K562 (cell line): ENCODE results near the gene ARHGAP9. TPM values are rescaled to one million over a fixed set of nuclear protein-coding genes. Genes with fewer than 3 reads are reported as not detected.

ENCODE experiments used
- CEBPB ChIP-seq: fragments of 450-650 bp; IDR thresholded peaks from 2 replicates; pipeline ENCODE4 v1.6.1; 2016; ENCODE audit warnings: missing genetic modification characterization, missing compliant biosample characterization
- FOXA3 ChIP-seq, 2 experiments: fragments of 450-650 bp in 1 of 2; sonication (generic) in 1 of 2; formaldehyde crosslinking; IDR thresholded peaks in 1 of 2; conservative IDR thresholded peaks in 1 of 2; 2 replicates each; pipeline versions ENCODE4 v1.4.0 to v1.8.0; 2020 to 2022; ENCODE audit warnings: mild to moderate bottlenecking in 2 of 2, missing genetic modification reagents in 1 of 2
- HNRNPLL ChIP-seq: fragments of 200-400 bp; formaldehyde crosslinking; IDR thresholded peaks from 2 replicates; pipeline ENCODE4 v1.6.1; 2017; ENCODE audit warnings: low read length, low read depth, mild to moderate bottlenecking; ENCODE audit not compliant: poor library complexity, severe bottlenecking
- MAFG ChIP-seq: fragments of 450-650 bp; conservative IDR thresholded peaks from 2 replicates; pipeline ENCODE4 v1.6.1; 2016; ENCODE audit warnings: missing genetic modification characterization, missing compliant biosample characterization
- MCM7 ChIP-seq, 2 experiments: fragments of 450-650 bp; IDR thresholded peaks; 2 replicates each; pipeline ENCODE4 v1.6.1; 2016 to 2018
- ZNF354B ChIP-seq: fragments of 250-450 bp; sonication (Bioruptor Pico); IDR thresholded peaks from 2 replicates; pipeline ENCODE4 v1.4.0; 2020
- polyA plus RNA-seq, 8 experiments: library from polyadenylated mRNA; depleted of rRNA in 4 of 8; stranded (reverse) in 5 of 8; unstranded in 3 of 8; fragments of >200 nt; fragmentation: Nextera tagmentation in 2 of 8; fragmentation: Illumina TruSeq in 1 of 8; extraction: Ambion mirVana in 2 of 8; extraction: Trizol in 1 of 8; gene quantifications; 2 replicates each; pipeline versions ENCODE4 v1.2.1 to v1.2.3, GENCODE V29; 2011 to 2014; ENCODE audit warnings: inconsistent platforms in 1 of 8, missing spikeins in 1 of 8
- total RNA-seq, 7 experiments: library from RNA; depleted of rRNA in 6 of 7; stranded (reverse); fragments of >200 nt in 6 of 7; fragmentation: Illumina TruSeq in 2 of 7; extraction: Trizol in 2 of 7; gene quantifications; 2 replicates each; pipeline versions ENCODE4 v1.2.1 to v1.2.3, GENCODE V29; 2011 to 2021; ENCODE audit warnings: low replicate concordance in 1 of 7
- TF ChIP-seq, protein P1 (sequence below): sonication (generic); formaldehyde crosslinking; IDR thresholded peaks from 2 replicates; pipeline ENCODE4 v1.8.0; 2023; ENCODE audit warnings: mild to moderate bottlenecking, missing genetic modification reagents
- TF ChIP-seq, protein P2 (sequence below): sonication (generic); formaldehyde crosslinking; IDR thresholded peaks from 2 replicates; pipeline ENCODE4 v1.8.1; 2023; ENCODE audit warnings: mild to moderate bottlenecking, missing genetic modification reagents

The ARHGAP9 gene
- total and polyA plus RNA-seq, 9 of the 15 experiments (the other 6 are each of a cell fraction or from before 2014, with no cell fraction given), result 1.5 to 10.2 (median 5.1) TPM

DNA sequence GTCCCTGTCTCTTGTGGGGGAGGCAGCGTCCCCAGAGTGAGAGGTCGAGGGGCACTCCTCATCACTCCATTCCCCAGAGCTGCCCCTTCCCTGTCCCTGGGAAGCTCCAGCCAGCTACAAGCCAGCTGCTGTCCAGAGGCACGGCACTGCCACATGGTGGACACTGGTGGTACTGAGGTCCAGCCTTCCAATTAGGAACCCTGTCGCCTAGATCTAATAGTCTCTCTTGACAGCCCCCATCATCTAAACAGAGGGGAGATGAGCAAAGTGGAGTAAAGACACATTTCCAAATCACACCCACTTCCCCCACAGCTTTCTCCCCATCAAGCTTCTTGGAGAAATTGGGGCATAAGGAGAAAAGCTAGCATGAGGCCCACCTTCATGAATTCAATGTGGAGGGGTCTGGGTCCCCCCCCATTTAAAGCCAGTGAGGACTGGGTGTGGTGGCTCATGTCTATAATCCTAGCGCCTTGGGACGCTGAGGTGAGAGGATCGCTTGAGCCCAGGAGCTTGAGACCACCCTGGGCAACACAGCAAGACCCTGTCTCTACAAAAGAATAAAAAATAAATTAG, 26.6 kb downstream of the ARHGAP9 start (continued):
- TF ChIP-seq, protein P1, sequence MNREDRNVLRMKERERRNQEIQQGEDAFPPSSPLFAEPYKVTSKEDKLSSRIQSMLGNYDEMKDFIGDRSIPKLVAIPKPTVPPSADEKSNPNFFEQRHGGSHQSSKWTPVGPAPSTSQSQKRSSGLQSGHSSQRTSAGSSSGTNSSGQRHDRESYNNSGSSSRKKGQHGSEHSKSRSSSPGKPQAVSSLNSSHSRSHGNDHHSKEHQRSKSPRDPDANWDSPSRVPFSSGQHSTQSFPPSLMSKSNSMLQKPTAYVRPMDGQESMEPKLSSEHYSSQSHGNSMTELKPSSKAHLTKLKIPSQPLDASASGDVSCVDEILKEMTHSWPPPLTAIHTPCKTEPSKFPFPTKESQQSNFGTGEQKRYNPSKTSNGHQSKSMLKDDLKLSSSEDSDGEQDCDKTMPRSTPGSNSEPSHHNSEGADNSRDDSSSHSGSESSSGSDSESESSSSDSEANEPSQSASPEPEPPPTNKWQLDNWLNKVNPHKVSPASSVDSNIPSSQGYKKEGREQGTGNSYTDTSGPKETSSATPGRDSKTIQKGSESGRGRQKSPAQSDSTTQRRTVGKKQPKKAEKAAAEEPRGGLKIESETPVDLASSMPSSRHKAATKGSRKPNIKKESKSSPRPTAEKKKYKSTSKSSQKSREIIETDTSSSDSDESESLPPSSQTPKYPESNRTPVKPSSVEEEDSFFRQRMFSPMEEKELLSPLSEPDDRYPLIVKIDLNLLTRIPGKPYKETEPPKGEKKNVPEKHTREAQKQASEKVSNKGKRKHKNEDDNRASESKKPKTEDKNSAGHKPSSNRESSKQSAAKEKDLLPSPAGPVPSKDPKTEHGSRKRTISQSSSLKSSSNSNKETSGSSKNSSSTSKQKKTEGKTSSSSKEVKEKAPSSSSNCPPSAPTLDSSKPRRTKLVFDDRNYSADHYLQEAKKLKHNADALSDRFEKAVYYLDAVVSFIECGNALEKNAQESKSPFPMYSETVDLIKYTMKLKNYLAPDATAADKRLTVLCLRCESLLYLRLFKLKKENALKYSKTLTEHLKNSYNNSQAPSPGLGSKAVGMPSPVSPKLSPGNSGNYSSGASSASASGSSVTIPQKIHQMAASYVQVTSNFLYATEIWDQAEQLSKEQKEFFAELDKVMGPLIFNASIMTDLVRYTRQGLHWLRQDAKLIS, result no peak
- TF ChIP-seq, protein P2, sequence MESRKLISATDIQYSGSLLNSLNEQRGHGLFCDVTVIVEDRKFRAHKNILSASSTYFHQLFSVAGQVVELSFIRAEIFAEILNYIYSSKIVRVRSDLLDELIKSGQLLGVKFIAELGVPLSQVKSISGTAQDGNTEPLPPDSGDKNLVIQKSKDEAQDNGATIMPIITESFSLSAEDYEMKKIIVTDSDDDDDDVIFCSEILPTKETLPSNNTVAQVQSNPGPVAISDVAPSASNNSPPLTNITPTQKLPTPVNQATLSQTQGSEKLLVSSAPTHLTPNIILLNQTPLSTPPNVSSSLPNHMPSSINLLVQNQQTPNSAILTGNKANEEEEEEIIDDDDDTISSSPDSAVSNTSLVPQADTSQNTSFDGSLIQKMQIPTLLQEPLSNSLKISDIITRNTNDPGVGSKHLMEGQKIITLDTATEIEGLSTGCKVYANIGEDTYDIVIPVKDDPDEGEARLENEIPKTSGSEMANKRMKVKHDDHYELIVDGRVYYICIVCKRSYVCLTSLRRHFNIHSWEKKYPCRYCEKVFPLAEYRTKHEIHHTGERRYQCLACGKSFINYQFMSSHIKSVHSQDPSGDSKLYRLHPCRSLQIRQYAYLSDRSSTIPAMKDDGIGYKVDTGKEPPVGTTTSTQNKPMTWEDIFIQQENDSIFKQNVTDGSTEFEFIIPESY (CRISPR knock-in tag), result peak; percentile 34; the same call in 1 of the 2 replicates
- TF ChIP-seq ZNF354B (no peak), MAFG (tag) (no peak), HNRNPLL (no peak), MCM7 (IDR thresholded peaks at IDR 0.05) (no peak), CEBPB (tag) (no peak), FOXA3 (CRISPR knock-in tag; conservative IDR thresholded peaks at IDR 0.05 in 1 of 2, IDR thresholded peaks at IDR 0.05 in 1 of 2) (no peak)
